NCI-H1105 treated with DMSO at 0.1 percent for 48 hours (cell line): ENCODE results near the gene SNUPN.

Experiments
- DNase-seq: peaks from one replicate; lab custom pipeline; 2025; lab: John Stamatoyannopoulos, UW

Gene SNUPN

GRCh38 chr15:75654201-75654907 is 28.8 kb upstream of the SNUPN start:
- no peak for DNase-seq

DNA sequence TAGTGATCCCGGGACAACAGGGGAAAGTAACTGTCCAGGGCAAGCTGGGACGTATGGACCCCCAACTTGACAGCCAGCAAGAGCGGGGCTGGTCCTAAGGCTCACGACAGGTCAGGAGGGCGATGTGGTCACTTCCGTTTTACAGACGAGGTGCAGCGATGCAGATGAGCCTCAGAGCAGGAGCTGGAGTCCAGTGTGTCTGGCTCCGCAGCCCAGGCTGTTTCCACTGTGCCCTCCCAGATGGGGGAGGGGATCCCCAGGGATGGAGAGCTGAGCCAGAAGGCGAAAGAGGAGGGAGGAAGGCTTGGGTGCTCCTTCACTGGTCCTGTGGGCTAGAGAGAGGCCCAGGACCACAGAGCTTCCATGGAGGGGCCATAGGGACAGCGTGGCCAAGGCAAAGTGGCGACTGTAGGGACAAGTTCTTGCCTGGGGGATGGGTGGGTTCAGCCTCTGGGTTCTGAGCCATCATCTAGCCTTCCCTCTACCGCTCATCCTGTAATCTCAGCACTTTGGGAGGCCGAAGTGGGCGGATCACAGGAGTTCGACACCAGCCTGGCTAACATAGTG is 27.9 kb upstream of the SNUPN start:
- DNase-seq, result no peak

GRCh38 chr15:75651810-75652543 is 26.5 kb upstream of the SNUPN start:
- no peak for DNase-seq

DNA sequence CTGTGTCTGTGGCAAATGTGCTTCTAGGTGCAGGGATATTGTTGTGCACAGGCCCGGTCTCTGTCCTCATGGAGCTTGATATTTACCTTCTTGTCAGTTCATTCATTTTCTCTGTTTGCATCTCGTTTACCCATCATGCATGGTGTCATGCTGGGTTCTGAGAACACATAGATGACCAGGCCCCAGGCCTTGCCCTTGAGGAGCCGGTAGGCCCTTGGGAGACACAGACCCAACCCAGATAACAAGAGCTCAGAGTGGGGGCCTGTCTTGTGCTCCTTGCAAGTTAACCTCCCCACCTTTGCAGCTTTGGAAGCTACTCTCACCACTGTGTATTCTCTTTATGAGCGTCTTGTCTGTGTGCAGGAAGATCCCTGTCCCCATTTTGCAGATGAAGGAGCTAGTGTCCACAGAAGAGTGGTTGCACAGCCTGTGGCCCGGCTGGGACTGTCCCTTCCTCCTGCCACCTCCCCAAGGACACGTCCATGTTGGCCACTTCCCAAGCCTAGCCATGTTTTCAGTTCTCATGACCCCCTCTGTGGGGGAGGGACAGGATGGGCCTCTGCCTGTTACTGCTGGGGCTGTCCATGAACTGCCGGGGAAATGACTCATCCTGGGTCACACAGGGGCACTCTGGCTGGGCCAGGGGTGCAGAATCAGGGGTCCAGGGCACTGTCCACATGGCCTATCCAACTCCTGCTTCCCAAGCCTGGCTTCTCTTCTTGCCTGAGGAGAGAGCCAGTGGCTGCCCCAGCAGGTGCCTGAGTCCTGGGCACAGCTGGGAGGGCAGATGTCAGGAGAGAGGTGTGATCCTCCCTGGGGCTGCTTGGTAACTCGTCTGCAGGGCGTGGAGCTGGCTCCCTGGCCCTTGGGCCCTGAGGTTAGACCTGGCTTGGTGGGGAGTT is 25.6 kb upstream of the SNUPN start:
- DNase-seq, result no peak

DNA sequence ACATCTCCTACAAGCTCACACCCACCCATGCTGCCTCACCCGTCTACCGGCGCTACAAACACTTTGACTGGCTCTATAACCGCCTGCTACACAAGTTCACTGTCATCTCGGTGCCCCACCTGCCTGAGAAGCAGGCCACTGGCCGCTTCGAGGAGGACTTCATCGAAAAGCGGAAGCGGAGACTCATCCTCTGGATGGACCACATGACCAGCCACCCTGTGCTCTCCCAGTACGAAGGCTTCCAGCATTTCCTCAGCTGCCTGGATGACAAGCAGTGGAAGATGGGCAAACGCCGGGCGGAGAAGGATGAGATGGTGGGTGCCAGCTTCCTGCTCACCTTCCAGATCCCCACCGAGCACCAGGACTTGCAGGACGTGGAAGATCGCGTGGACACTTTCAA is 24.3 kb upstream of the SNUPN start:
- no peak for DNase-seq

GRCh38 chr15:75649045-75649761 is 23.7 kb upstream of the SNUPN start:
- no peak for DNase-seq

DNA sequence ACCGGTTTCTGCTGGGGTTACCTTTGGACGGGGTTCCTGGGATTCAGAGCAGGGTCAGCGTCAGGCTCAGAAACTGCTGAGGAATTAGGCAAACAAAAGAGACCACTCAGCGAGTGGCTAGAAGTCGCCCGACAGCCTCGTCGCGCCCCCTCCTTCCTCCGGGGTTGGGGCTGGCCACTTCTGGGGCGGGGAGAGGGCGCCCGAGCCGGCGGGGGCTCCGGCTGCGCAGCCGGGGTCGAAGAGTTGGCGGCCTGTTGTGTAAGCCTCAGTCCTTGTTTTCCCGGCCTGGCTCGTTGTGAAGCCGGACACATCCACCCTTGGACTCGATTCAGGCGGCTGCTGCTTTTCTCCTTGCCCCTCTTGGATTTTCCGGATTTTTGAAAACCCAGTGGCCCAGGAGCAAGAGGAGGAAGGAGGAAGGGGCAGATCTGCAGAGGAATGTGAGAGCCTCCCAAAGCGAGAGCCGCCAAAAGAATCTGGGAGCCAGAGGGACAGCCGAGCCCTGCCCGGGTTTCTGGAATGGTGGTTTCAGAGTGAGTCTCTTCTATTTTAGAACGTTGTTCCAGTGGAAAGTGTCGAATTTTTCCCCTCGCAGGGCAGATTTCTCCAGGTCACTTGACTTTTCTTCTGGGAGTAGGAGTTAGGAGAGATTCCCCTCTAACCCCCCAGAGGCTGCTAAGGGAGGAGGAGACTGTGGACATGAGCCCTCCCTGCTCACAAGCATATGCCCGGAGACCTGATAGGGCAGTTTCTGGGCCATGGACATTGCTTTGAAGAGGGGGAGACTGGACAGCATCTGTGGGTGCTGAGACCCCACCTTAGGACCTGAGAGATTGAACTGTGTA is 22.9 kb upstream of the SNUPN start:
- DNase-seq, result no peak

DNA sequence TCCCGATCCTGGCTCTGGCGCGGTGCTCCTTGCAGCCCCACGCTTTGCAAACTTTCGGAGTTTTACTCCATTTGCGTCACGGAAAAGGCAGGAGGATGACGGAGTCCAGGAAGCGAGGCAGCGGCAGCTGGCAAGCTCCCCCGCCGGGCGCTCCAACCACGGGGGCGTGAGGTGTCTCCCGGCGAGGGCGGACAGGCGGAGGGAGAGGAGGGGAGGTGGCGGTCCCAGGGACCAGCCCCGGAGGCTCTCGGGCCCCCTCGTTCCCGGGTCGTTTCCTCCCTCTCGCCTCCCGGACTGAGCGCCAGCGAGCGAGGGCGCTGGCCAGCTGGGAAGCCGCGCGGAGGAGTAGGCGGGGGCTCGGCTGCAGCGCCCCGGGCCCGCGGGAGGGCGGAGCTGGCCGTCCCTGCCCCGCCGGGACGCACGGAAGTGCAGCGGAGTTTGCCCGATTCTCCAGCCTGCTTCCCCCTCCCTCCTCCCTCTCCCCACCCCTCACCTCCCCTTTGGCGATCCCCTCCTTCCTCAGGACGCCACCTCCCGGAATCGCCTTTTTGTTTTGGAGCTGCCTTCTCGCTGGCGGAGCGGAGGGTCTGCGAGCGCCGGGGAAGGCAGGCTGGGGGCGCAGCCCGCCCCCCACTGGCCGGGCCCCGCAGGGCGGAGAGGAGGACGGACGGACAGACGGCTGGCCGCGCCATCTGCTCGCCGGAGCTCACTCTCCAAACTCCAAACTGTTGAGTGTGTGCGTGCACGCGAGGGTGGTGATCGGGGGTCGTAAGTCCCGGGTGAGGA is 22.0 kb upstream of the SNUPN start, which contains the start of gene SNX33:
SNX33 (plus strand) TSS at position 543 of the 786 bp plus-strand sequence. CDS start 1,191 bp downstream, outside the sequence.
- peak; percentile 3 for DNase-seq

GRCh38 chr15:75646944-75647364 is 21.4 kb upstream of the SNUPN start:
- DNase-seq, result peak; percentile 5

DNA sequence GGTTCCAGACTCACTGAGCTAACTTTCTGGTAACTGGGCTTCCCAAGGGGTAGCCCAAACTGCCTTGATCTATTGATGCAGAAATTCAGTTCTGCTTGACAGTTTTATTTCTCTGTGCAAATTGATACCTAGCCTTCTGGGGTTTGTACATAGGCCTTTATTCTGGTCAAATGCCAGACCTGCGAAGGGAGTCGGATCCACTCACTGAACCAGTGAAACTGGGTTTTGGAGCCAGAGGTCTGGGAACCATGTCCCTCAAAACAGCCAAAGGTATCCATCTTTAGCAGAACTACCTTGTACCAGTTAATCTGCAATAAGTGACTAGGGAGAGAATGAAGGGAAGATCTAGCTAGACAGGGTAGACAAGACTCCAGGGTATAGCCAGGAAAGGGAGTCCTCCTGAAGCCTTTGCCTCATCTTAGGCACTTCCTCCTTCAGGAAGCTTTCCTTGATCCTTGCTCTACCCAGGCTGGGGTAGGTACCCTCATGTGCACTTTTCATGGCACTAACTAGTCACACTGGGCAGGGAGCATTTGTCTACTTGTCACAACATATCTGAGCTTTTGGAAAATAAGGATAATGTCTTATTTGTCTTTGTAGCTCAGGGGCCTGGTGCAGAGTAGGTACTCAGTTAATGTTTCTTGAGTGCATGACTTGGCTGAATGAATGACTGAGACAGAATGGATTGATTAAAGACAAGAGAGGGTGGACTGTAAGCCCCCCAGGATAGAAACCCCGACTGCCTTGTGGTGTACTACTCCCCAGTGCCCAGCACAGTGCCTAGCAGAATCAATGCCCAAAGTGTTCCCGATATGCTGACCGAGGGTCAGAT is 20.8 kb upstream of the SNUPN start:
- no peak for DNase-seq

GRCh38 chr15:75644376-75644775 is 18.9 kb upstream of the SNUPN start:
- no peak for DNase-seq

GRCh38 chr15:75641603-75642002 is 16.1 kb upstream of the SNUPN start:
- no peak for DNase-seq

GRCh38 chr15:75641179-75641503 is 15.6 kb upstream of the SNUPN start:
- DNase-seq, result no peak

DNA sequence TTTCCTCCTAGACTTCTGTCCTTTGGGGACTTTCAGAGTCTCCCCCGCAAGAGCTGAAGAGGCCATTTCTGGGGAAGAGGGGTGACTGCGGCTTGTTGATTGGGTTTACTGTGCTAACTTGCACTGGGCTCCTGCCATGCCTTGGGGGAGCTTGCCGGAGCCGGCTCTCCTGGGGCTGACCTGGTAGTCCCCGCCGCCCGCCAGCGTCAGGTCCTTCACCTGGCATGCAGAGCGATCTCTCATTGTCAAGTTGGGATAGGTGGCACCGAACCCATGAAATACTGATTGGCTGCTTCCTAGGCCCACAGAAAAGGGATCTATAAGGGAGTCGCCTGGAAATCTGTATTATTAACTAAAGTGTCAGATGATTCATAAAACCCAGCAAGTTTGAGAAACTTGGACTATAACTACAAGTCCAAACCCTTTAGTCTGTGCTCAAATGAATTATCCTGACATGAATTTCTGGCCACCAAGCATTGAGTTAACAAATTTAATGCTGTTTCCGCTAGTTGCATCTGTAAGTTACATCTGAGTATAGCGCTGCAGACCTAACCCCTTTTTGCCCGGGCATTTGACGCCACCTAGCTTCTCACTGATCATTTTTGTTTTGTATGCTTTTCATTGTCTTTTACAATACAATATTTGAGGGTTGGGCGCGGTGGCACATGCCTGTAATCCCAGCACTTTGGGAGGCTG is 15.1 kb upstream of the SNUPN start:
- DNase-seq, result peak; percentile 58

- DNase-seq, result peak; percentile 91
Measured at GRCh38 chr15:75639709-75640482, 14.4 kb upstream of the SNUPN start, which contains the start of gene IMP3. IMP3 (minus strand) TSS chr15:75640224; CDS start chr15:75640168, 56 bp downstream.

DNA sequence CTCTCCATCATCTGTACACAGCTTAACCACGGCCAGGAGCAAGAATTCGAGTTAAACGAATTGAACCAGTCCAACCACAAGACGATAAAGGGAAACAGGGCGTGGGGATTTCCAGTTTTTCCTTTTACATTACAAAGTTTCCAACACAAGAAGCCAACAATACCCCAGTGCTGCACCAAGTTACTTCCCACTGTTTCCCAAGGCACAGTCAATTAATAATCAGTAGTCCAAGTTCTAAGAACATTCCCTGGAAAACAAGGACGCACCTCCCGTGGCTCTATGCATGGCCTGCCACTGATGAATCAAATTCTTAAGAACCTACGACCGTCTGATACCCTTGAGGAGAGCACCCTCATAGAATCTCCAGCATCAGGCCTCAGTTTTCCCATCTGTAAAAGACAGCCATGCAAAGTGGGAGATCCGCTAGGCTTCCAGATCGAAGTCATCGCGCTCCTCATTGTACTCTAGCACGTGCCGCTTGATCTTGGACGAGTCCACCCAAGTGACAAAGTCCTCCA is 13.7 kb upstream of the SNUPN start:
- no peak for DNase-seq
